Measurements from ENCODE around the gene SLC18A2.
"Not testable (repeated sequence)": the region's sequence is repeated elsewhere in the genome, so short reads cannot be mapped to it uniquely, and the experiment has no call there.

SLC18A2 gene

GRCh38 chr10:117266400-117266799, 25.5 kb downstream of the SLC18A2 start:
- DNase-seq, result no peak

GRCh38 chr10:117266812-117267211, 25.9 kb downstream of the SLC18A2 start:
- DNase-seq, result no peak

GRCh38 chr10:117268258-117268657, 27.3 kb downstream of the SLC18A2 start:
- no peak for DNase-seq

- no peak for DNase-seq
Measured at GRCh38 chr10:117268907-117269306, 28.0 kb downstream of the SLC18A2 start.

- DNase-seq, result no peak
Measured at GRCh38 chr10:117271427-117271826, 30.5 kb downstream of the SLC18A2 start.

GRCh38 chr10:117272195-117273076, 31.5 kb downstream of the SLC18A2 start:
- DNase-seq, result no peak

- no peak for DNase-seq
Measured at GRCh38 chr10:117273980-117274379, 33.1 kb downstream of the SLC18A2 start.

- DNase-seq, result no peak
Measured at GRCh38 chr10:117274509-117274908, 33.6 kb downstream of the SLC18A2 start.

GRCh38 chr10:117275121-117275520, 34.2 kb downstream of the SLC18A2 start:
- DNase-seq, result no peak

- no peak for DNase-seq
Measured at GRCh38 chr10:117277675-117278074, 36.8 kb downstream of the SLC18A2 start.

GRCh38 chr10:117284716-117285494, 44.0 kb downstream of the SLC18A2 start:
- no peak for DNase-seq

GRCh38 chr10:117290872-117291271, 50.0 kb downstream of the SLC18A2 start:
- DNase-seq, result not testable (repeated sequence)

- no peak for DNase-seq
Measured at GRCh38 chr10:117294039-117294645, 53.2 kb downstream of the SLC18A2 start.

- no peak for DNase-seq
Measured at GRCh38 chr10:117294735-117295134, 53.8 kb downstream of the SLC18A2 start.

- no peak for DNase-seq
Measured at GRCh38 chr10:117298219-117298618, 57.3 kb downstream of the SLC18A2 start.

GRCh38 chr10:117299435-117299834, 58.5 kb downstream of the SLC18A2 start:
- no peak for DNase-seq

- no peak for DNase-seq
Measured at GRCh38 chr10:117300671-117301070, 59.8 kb downstream of the SLC18A2 start.

- not testable (repeated sequence) for DNase-seq
Measured at GRCh38 chr10:117303451-117303850, 62.5 kb downstream of the SLC18A2 start.

- no peak for DNase-seq
Measured at GRCh38 chr10:117306674-117307073, 65.8 kb downstream of the SLC18A2 start.

GRCh38 chr10:117311261-117311660, 70.3 kb downstream of the SLC18A2 start:
- no peak for DNase-seq

GRCh38 chr10:117312430-117312829, 71.5 kb downstream of the SLC18A2 start:
- DNase-seq, result no peak

- DNase-seq, result no peak
Measured at GRCh38 chr10:117313641-117314040, 72.7 kb downstream of the SLC18A2 start.

- DNase-seq, result no peak
Measured at GRCh38 chr10:117316701-117317100, 75.8 kb downstream of the SLC18A2 start.

- DNase-seq, result no peak
Measured at GRCh38 chr10:117318909-117319308, 78.0 kb downstream of the SLC18A2 start.

Data from NCI-H1048 (cell line).